ENCODE results near the gene TP53I3.

Gene TP53I3

GRCh38 chr2:24088821-24089359 lies 4.3 kb upstream of the TP53I3 start:
- DNase-seq, result no peak
- Histone ChIP-seq H3K4me3 (ENCODE audit: low read depth, low read length) (no peak overlapping the region), H3K27me3 (ENCODE audit: insufficient read depth, low read depth, severe bottlenecking) (no peaks in the 10 kb centered on the region), H3K27ac (no peak overlapping the region), H3K9me3 (ENCODE audit: severe bottlenecking) (no peaks in the 10 kb centered on the region), H3K36me3 (no peaks in the 10 kb centered on the region)
- TF ChIP-seq, protein P1, sequence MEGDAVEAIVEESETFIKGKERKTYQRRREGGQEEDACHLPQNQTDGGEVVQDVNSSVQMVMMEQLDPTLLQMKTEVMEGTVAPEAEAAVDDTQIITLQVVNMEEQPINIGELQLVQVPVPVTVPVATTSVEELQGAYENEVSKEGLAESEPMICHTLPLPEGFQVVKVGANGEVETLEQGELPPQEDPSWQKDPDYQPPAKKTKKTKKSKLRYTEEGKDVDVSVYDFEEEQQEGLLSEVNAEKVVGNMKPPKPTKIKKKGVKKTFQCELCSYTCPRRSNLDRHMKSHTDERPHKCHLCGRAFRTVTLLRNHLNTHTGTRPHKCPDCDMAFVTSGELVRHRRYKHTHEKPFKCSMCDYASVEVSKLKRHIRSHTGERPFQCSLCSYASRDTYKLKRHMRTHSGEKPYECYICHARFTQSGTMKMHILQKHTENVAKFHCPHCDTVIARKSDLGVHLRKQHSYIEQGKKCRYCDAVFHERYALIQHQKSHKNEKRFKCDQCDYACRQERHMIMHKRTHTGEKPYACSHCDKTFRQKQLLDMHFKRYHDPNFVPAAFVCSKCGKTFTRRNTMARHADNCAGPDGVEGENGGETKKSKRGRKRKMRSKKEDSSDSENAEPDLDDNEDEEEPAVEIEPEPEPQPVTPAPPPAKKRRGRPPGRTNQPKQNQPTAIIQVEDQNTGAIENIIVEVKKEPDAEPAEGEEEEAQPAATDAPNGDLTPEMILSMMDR (IDR thresholded peaks at IDR 0.05; ENCODE audit: low read depth, low read length), result no peak

DNA sequence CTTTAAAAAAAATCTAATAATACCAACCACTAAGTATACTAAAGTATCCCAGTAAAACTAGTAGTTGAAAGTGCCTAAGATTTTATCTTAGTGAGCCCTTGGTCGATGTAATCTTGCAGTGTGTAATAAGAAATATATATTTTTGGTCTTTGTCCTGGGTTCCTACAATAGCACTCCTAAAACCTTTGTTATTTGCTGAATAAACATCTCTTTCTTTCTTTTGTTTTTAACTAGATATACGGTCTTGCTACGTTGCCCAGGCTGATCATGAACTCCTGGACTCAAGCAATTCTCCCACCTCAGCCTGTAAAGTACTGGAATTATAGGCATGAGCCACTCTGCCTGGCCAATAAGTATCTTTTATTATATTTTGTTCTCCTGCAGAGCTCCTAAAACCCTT lies 2.4 kb upstream of the TP53I3 start:
- Histone ChIP-seq H3K4me3 (ENCODE audit: low read depth, low read length) (no peak overlapping the region), H3K36me3 (peaks cover 8% of the 10 kb centered on the region), H3K27ac (no peak overlapping the region), H3K27me3 (ENCODE audit: insufficient read depth, low read depth, severe bottlenecking) (no peaks in the 10 kb centered on the region), H3K9me3 (ENCODE audit: severe bottlenecking) (no peaks in the 10 kb centered on the region)
- no peak for DNase-seq
- TF ChIP-seq, protein P1 (IDR thresholded peaks at IDR 0.05; ENCODE audit: low read depth, low read length), result no peak

DNA sequence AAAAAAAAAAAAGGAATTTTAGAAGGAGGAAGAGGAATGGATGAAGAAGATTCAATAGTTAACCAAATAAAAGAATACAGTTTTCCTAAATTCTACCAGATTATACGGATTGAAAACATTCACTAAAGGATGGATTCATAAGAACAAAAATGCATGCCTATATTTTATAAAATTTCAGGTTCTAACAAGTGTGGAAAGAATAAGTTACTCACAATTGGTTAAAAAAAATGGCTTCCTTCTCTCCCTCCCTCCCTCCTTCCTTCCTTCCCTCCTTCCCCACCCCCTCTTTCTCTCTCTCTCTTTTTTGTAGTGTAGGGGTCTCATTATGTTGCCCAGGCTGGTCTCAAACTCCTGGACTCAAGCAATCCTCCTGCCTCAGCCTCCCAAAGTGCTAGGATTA lies 1.6 kb upstream of the TP53I3 start:
- H3K9me3 ChIP-seq (ENCODE audit: severe bottlenecking), result no peaks in the 10 kb centered on the region
- H3K36me3 ChIP-seq, result peaks cover 11% of the 10 kb centered on the region
- DNase-seq, result no peak
- no peak overlapping the region for H3K4me3 ChIP-seq (ENCODE audit: low read depth, low read length)
- no peaks in the 10 kb centered on the region for H3K27me3 ChIP-seq (ENCODE audit: insufficient read depth, low read depth, severe bottlenecking)
- TF ChIP-seq, protein P1 (IDR thresholded peaks at IDR 0.05; ENCODE audit: low read depth, low read length), result no peak
- H3K27ac ChIP-seq, result no peak overlapping the region

- Histone ChIP-seq H3K36me3 (peaks cover 11% of the 10 kb centered on the region), H3K4me3 (ENCODE audit: low read depth, low read length) (peak overlapping the region; percentile 48), H3K9me3 (ENCODE audit: severe bottlenecking) (no peaks in the 10 kb centered on the region), H3K27me3 (ENCODE audit: insufficient read depth, low read depth, severe bottlenecking) (no peaks in the 10 kb centered on the region), H3K27ac (peak overlapping the region; percentile 92)
- TF ChIP-seq, protein P1 (IDR thresholded peaks at IDR 0.05; ENCODE audit: low read depth, low read length), result no peak
- DNase-seq, result no peak
Observed at GRCh38 chr2:24085200-24085489, 511 bp upstream of the TP53I3 start.

DNA sequence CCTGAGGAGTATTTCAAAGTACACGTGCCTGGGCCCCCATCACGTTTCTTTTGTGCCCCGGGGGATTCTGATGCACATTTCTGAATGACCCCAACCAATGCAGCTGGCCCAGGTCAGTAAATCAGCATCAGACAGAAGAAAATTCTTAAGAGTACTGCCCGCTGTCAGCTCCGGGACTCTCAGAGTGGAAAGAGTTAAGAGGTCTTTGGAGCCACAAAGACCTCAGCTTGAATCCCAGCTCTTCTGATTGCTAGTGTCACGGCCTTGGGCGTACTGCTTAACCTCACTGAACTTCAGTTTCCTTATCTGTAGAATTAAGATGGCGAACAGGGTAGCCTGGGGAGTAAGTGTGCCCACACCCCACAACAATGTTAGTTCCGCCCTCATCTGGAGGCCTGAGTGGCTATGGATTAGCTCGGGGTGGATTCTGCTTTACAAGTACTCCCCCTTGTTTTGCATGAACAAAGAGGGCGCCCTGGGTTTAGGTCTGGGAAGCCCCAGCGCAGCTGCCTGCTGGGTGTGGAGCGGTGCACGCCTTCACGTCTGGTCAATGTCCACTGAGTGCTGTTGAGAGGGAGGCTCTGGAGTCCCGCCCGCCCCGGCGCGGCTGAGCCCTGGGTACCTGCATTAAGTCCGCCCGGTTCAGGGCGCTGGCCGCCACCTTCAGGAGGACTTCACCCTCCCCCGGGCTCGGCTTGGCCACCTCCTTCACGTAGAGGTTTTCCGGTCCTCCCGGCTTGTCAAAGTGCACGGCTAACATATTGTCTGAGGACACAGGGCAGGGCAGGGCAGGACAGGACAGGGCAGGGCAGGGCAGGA lies 858 bp downstream of the TP53I3 start:
- TF ChIP-seq, protein P1 (IDR thresholded peaks at IDR 0.05; ENCODE audit: low read depth, low read length), result 0 out of 2 replicates have a peak, but pooled peaks have one; percentile 2
- Histone ChIP-seq H3K4me3 (ENCODE audit: low read depth, low read length) (peak overlapping the region; percentile 48), H3K27ac (peak overlapping the region; percentile 92), H3K9me3 (ENCODE audit: severe bottlenecking) (no peaks in the 10 kb centered on the region), H3K36me3 (peaks cover 18% of the 10 kb centered on the region), H3K27me3 (ENCODE audit: insufficient read depth, low read depth, severe bottlenecking) (no peaks in the 10 kb centered on the region)
- peak; percentile 99 for DNase-seq

All from WERI-Rb-1 (cell line).